Subcutaneous abdominal adipose tissue (tissue), 5 donors: ENCODE results near the gene UGT1A10.
"Not testable (repeated sequence)": the region's sequence is repeated elsewhere in the genome, so short reads cannot be mapped to it uniquely, and the experiment has no call there.

Source experiments
- H3K27ac ChIP-seq: one replicate; pipeline ENCODE4 v1.7.0; 2013; ENCODE audit warnings: low read depth, mild to moderate bottlenecking, inconsistent platforms, low read length, moderate library complexity
- H3K27me3 ChIP-seq, 5 donors: one replicate each; pipeline ENCODE4 v1.7.0; 2013; ENCODE audit warnings: low read length in 5 of 5, inconsistent platforms in 1 of 5; ENCODE audit not compliant: control insufficient read depth in 5 of 5, insufficient read depth in 4 of 5
- H3K36me3 ChIP-seq, 5 donors: one replicate each; pipeline ENCODE4 v1.7.0; 2013; ENCODE audit warnings: low read length in 5 of 5; ENCODE audit not compliant: control insufficient read depth in 5 of 5, insufficient read depth in 5 of 5
- H3K4me1 ChIP-seq, 5 donors: one replicate each; pipeline ENCODE4 v1.7.0; 2013; ENCODE audit warnings: low read length in 5 of 5, mild to moderate bottlenecking in 3 of 5, moderate library complexity in 1 of 5; ENCODE audit not compliant: control insufficient read depth in 5 of 5, insufficient read depth in 5 of 5
- H3K4me3 ChIP-seq, 5 donors: one replicate each; pipeline ENCODE4 v1.7.0; 2013; ENCODE audit warnings: low read length in 5 of 5, low read depth in 1 of 5
- H3K9ac ChIP-seq, 5 donors: one replicate each; pipeline ENCODE4 v1.7.0; 2013; ENCODE audit warnings: low read length in 5 of 5, mild to moderate bottlenecking in 4 of 5, moderate library complexity in 3 of 5
- H3K9me3 ChIP-seq, 5 donors: one replicate each; pipeline ENCODE4 v1.7.0; 2013; ENCODE audit warnings: low read length in 5 of 5; ENCODE audit not compliant: control insufficient read depth in 5 of 5
- donor health status: healthy.
- donor health status: healthy.
- donor health status: healthy.
- donor health status: healthy.
- donor health status: healthy.

UGT1A10 gene

DNA sequence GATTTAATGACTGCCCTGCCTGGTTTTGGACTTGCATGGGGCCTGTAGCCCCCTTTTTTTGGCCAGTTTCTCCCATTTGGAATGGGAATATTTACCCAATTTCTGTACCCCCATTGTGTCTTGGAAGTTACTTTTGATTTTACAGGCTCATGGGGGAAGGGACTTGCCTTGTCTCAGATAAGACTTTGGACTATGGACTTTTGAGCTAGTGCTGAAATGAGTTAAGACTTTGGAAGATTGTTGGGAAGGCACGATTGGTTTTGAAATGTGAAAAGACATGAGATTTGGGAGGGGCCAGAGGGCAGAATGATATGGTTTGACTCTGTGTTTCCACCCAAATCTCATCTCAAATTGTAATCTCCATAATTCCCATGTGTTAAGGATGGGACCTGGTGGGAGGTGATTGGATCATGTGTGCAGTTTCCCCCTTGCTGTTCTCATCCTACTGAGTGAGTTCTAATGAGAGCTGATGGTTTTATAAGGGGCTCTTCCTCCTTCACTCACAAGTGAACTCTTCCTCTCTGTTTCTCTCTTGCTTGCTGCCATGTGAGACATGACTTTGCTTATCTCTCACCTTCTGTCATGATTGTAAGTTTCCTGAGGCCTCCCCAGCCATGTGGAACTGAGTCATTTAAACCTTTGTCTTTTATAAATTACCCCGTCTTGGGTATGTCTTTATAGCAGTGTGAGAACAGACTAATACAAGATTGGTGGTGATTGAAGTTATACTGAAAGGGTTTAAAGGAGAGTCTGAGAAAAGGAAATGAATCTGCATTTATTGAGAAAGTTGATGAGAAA lies 115.2 kb downstream of the UGT1A10 start:
- not testable (repeated sequence) for H3K4me3 ChIP-seq, H3K27ac ChIP-seq, H3K9me3 ChIP-seq, H3K36me3 ChIP-seq, H3K9ac ChIP-seq, H3K27me3 ChIP-seq, H3K4me1 ChIP-seq

DNA sequence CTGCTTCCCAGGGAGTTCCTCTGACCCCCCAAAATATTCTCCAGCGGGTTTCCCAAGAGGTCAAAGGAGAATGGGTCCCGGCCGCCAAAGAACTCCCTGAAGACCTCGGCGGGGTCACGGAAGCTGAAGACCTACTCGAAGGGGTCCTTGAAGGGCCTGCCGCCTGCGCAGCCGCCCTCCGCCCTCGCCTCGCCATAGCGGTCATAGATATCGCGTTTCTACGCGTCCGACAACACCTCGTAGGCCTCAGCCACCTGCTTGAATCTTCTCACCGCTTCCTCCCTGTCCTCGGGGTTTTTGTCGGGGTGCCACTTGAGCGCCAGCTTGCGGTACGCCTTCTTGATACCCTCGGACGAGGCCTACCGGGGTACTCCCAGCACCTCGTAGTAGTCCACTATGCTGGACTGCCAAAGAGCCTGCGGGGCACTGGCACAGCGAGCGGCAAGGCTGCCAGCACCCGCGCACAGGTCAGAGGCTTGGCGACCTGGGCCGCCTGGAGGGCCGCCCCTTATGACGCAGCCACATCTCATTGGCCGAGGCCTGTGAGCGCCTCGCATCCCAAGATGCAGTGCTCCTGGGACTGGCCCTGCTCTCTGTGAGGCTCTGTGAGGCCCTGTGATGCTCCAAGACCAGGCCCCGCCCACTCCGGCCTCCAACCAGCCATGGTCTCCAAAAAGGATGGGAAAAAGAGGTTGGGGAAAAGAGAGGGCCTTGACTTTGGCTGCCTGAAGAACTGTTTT lies 118.8 kb downstream of the UGT1A10 start:
- Histone ChIP-seq H3K4me3 (no peak overlapping the region), H3K9me3 (peaks cover 0 to 5% (median 2%) of the 10 kb centered on the region in 5 donors), H3K9ac (no peak overlapping the region), H3K4me1 (no peaks in the 10 kb centered on the region), H3K27me3 (no peaks in the 10 kb centered on the region), H3K27ac (no peak overlapping the region), H3K36me3 (no peaks in the 10 kb centered on the region)

DNA sequence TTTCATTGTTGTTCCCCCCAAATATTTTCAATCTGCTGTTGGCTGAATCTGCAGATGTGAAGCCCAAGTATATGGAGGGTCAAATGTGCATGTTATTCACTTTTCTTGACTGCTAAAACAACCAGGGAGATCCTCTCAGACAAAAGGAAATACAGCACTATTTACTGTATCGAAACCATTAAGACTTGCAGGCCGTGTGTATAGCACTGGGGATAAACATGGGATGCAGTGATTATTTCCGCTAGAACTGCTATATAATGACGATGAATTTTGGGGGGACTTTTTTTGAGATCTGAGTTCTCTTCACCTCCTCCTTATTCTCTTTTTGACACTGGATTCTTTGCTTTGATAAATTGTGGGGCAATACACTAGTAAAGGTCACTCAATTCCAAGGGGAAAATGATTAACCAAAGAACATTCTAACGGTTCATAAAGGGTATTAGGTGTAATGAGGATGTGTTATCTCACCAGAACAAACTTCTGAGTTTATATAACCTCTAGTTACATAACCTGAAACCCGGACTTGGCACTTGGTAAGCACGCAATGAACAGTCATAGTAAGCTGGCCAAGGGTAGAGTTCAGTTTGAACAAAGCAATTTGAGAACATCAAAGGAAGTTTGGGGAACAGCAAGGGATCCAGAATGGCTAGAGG lies 120.3 kb downstream of the UGT1A10 start:
- Histone ChIP-seq H3K4me3 (no peak overlapping the region), H3K9me3 (no peaks in the 10 kb centered on the region), H3K4me1 (no peaks in the 10 kb centered on the region), H3K9ac (no peak overlapping the region), H3K27me3 (no peaks in the 10 kb centered on the region), H3K36me3 (no peaks in the 10 kb centered on the region), H3K27ac (no peak overlapping the region)

DNA sequence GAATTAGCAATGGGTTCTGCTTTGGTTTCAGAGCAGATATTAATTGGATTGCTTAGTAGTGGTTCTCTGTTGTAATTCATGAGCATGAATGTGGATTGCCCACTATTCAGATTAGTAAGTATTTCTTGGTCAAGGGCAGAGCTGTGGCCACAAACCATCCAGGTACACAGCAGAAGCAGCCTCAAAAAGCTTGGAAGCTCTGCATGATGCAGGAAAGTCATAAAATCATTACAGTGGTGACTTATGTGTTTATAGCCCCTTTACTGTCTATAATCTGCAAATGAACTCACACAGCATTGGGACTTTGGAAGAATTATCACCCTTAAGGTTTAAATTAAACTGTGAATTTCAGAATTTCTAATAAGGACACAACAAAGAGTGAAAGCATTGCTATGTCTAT lies 121.9 kb downstream of the UGT1A10 start:
- no peak overlapping the region for H3K27ac ChIP-seq
- H3K9ac ChIP-seq: no peak overlapping the region
- no peaks in the 10 kb centered on the region for H3K27me3 ChIP-seq
- H3K9me3 ChIP-seq: no peaks in the 10 kb centered on the region
- H3K36me3 ChIP-seq: no peaks in the 10 kb centered on the region
- H3K4me3 ChIP-seq: no peak overlapping the region
- no peaks in the 10 kb centered on the region for H3K4me1 ChIP-seq

DNA sequence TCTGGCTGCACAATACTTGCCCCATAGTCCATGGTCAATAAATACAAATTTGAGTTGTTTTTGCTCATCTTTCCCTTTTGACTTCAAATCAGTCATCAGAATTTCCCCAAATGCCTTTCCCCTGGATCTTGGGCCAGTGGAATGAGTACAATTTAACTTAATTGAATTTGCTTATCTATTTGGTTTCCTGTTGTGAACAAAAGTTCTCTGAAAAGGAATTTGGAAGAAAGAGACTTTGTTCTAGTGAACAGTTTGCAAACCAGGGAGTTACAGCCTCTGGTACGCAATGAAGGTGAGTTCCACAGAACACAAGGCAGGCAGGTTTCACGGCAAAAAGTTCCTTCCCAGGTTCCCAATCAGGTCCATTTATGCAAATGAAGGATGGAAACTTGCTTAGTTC lies 122.6 kb downstream of the UGT1A10 start:
- no peaks in the 10 kb centered on the region for H3K27me3 ChIP-seq
- H3K9me3 ChIP-seq: no peaks in the 10 kb centered on the region
- no peak overlapping the region for H3K4me3 ChIP-seq
- H3K36me3 ChIP-seq: no peaks in the 10 kb centered on the region
- no peak overlapping the region for H3K9ac ChIP-seq
- H3K4me1 ChIP-seq: no peaks in the 10 kb centered on the region
- H3K27ac ChIP-seq: no peak overlapping the region

DNA sequence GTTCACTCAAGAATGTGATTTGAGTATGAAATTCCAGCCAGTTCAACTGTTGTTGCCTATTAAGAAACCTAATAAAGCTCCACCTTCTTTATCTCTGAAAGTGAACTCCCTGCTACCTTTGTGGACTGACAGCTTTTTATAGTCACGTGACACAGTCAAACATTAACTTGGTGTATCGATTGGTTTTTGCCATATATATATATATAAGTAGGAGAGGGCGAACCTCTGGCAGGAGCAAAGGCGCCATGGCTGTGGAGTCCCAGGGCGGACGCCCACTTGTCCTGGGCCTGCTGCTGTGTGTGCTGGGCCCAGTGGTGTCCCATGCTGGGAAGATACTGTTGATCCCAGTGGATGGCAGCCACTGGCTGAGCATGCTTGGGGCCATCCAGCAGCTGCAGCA lies 123.8 kb downstream of the UGT1A10 start, which contains the start of gene UGT1A1:
Gene UGT1A1, plus strand, starts transcription at position 228 of the 400 bp plus-strand sequence. Its CDS starts 18 bp downstream, at position 246.
- Histone ChIP-seq H3K9me3 (no peaks in the 10 kb centered on the region), H3K4me3 (no peak within 1 kb of the TSS), H3K27ac (no peak within 1 kb of the TSS), H3K36me3 (no peaks in the 10 kb centered on the region), H3K4me1 (no peaks in the 10 kb centered on the region), H3K27me3 (peaks cover 0 to 4% (median 0%) of the 10 kb centered on the region in 5 donors), H3K9ac (no peak within 1 kb of the TSS)

DNA sequence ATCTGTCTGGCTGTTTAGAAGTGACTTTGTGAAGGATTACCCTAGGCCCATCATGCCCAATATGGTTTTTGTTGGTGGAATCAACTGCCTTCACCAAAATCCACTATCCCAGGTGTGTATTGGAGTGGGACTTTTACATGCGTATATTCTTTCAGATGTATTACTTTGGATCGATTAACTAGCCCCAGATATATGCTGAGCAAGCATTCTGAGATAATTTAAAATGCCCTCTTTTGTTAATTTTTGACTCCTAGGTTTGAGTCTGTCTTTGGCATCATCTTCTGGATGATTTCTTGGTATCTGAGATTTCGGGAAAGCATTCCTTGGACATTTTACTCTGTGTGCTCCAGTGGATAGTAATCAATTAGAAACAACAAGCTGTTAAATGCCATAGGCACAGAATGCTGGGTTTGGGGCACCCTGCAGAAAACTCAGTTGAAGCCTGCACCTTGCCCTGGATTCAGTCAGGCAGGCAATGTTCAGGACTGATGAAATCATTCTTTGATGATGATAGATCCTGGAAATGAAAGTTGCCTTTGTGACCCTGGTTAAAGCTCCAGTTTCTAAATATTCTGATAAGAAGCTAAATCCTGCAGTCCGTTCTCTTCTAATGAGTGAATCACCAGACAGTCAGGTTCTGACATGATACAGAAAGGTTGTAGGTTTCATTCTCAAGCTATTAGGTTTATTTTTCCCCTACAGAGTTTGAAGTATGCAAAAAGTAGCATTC lies 125.0 kb downstream of the UGT1A10 start:
- H3K4me3 ChIP-seq: no peak overlapping the region
- H3K9ac ChIP-seq: no peak overlapping the region
- H3K27me3 ChIP-seq: peaks cover 0 to 4% (median 0%) of the 10 kb centered on the region in 5 donors
- H3K27ac ChIP-seq: no peak overlapping the region
- H3K4me1 ChIP-seq: no peaks in the 10 kb centered on the region
- no peaks in the 10 kb centered on the region for H3K9me3 ChIP-seq
- H3K36me3 ChIP-seq: no peaks in the 10 kb centered on the region

DNA sequence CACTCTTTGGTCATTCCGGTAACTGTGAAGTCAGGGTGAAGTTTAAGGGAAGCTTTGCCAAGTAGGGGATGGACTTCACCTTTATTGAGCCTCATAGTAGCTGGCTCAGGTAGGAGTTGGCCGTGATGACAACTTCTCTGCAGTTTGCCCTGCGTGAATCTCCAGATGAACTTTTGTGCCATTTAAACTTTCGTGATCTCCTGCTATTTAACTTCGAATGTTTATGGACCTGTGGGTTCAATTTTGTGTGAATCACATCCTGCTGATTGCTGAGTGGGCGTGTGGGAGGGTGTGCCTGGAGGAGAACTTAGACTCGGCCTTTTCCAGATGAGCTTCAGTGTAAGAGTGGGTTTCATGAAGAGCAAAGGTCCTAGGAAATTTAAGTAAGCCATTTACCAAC lies 128.0 kb downstream of the UGT1A10 start:
- H3K4me3 ChIP-seq: no peak overlapping the region
- no peaks in the 10 kb centered on the region for H3K36me3 ChIP-seq
- peaks cover 0 to 6% (median under 1%) of the 10 kb centered on the region in 5 donors for H3K27me3 ChIP-seq
- no peaks in the 10 kb centered on the region for H3K9me3 ChIP-seq
- no peaks in the 10 kb centered on the region for H3K4me1 ChIP-seq
- H3K27ac ChIP-seq: no peak overlapping the region
- no peak overlapping the region for H3K9ac ChIP-seq

DNA sequence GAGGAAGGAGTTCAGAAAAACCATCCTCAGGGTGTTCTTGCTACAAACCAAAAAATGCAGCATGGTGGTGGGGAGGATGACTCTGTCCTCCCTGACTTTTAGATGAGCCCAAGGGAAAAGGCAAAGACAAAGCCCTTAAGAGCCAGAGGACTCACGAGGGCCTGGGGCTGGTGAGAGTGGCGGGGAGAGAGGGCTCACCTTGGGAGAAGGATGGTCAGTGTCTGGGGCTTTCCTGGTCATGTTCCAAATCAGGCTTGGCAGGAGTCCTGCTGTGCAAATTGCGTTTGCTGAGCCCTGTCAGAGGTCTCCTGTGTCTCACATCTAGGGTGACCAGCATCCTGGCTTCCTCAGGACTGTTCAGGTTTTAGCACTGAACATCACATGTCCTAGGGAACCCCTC lies 128.5 kb downstream of the UGT1A10 start:
- H3K4me3 ChIP-seq: no peak overlapping the region
- peaks cover 0 to 6% (median 3%) of the 10 kb centered on the region in 5 donors for H3K27me3 ChIP-seq
- H3K9ac ChIP-seq: no peak overlapping the region
- H3K27ac ChIP-seq: no peak overlapping the region
- no peaks in the 10 kb centered on the region for H3K9me3 ChIP-seq
- H3K4me1 ChIP-seq: no peaks in the 10 kb centered on the region
- no peaks in the 10 kb centered on the region for H3K36me3 ChIP-seq
